ENCODE results near the gene UCKL1. TPM values are rescaled to one million over a fixed set of nuclear protein-coding genes. Genes with fewer than 3 reads are reported as not detected.

Gene UCKL1
- total RNA-seq, 4 donors from 2014 or later: 16.6 to 31.0 (median 24.1) TPM

DNA sequence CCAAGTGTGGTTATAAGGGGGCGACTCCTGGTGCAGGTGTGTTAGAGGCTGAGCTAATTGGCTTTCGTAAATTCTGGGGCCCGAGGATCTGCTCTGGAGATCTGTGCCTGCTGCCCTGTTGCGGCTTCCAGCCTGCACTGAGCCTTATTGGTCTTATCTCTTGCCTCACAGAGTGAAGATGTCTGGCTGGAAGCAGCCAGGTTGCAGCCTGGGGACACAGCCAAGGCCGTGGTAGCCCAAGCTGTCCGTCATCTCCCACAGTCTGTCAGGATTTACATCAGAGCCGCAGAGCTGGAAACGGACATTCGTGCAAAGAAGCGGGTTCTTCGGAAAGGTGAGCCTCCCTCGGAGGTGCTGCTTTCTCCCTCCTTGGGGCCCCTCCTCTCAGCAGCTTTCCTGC is 44.7 kb upstream of the UCKL1 start:
- Histone ChIP-seq H3K27me3 (no peaks in the 10 kb centered on the region), H3K9me3 (no peaks in the 10 kb centered on the region), H3K36me3 (peaks cover 76 to 100% (median 98%) of the 10 kb centered on the region in 4 donors), H3K4me1 (peaks cover 4 to 19% (median 10%) of the 10 kb centered on the region in 4 donors), H3K27ac (replicated peaks in 1 of 4) (peak overlapping the region in 2 of 4 donors; percentile 16 to 42), H3K4me3 (no peak overlapping the region)
- intact Hi-C loops (cut with DNase I): no loop called here
- TF ChIP-seq POLR2AphosphoS5 (IDR thresholded peaks at IDR 0.05): no peak
- TF ChIP-seq POLR2A (IDR thresholded peaks at IDR 0.05; ENCODE audit: low read depth): no peak
- TF ChIP-seq, protein P1, sequence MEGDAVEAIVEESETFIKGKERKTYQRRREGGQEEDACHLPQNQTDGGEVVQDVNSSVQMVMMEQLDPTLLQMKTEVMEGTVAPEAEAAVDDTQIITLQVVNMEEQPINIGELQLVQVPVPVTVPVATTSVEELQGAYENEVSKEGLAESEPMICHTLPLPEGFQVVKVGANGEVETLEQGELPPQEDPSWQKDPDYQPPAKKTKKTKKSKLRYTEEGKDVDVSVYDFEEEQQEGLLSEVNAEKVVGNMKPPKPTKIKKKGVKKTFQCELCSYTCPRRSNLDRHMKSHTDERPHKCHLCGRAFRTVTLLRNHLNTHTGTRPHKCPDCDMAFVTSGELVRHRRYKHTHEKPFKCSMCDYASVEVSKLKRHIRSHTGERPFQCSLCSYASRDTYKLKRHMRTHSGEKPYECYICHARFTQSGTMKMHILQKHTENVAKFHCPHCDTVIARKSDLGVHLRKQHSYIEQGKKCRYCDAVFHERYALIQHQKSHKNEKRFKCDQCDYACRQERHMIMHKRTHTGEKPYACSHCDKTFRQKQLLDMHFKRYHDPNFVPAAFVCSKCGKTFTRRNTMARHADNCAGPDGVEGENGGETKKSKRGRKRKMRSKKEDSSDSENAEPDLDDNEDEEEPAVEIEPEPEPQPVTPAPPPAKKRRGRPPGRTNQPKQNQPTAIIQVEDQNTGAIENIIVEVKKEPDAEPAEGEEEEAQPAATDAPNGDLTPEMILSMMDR (IDR thresholded peaks at IDR 0.05): no peak
- no peak for TF ChIP-seq EP300 (IDR thresholded peaks at IDR 0.05)
- WGBS: 97% methylated on average over 5 of the region's 12 CpGs
- no peak for DNase-seq (ENCODE audit: extremely low spot score)

DNA sequence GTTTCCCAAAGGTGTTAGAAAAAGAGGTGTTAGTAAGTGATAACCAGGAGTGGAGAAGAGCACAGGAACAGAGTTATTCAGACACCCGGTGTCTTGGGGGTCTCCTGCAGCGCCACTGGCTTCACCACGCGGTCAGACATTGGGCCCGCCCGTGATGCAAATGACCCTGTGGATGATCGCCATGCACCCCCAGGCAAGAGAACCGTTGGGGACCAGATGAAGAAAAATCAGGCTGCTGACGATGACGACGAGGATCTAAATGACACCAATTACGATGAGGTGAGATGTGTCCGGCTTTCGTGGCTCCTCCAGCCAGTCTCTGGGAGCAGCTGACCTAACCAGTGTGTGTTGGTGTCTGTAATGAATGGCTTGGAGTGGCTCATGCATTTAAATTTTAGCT is 26.7 kb upstream of the UCKL1 start:
- Histone ChIP-seq H3K27me3 (peaks cover 0 to 3% (median 0%) of the 10 kb centered on the region in 4 donors), H3K36me3 (peaks cover 29 to 56% (median 50%) of the 10 kb centered on the region in 4 donors), H3K4me3 (no peak overlapping the region), H3K4me1 (peaks cover 36 to 57% (median 47%) of the 10 kb centered on the region in 4 donors), H3K27ac (replicated peaks in 1 of 4) (no peak overlapping the region), H3K9me3 (no peaks in the 10 kb centered on the region)
- TF ChIP-seq POLR2AphosphoS5 (IDR thresholded peaks at IDR 0.05) (no peak), POLR2A (IDR thresholded peaks at IDR 0.05; ENCODE audit: low read depth) (no peak), EP300 (IDR thresholded peaks at IDR 0.05) (no peak)
- TF ChIP-seq, protein P1 (IDR thresholded peaks at IDR 0.05): no peak
- no peak for DNase-seq (ENCODE audit: extremely low spot score)
- WGBS: 88% methylated on average over 14 of the region's 14 CpGs
- intact Hi-C loops (cut with DNase I): no loop called here

DNA sequence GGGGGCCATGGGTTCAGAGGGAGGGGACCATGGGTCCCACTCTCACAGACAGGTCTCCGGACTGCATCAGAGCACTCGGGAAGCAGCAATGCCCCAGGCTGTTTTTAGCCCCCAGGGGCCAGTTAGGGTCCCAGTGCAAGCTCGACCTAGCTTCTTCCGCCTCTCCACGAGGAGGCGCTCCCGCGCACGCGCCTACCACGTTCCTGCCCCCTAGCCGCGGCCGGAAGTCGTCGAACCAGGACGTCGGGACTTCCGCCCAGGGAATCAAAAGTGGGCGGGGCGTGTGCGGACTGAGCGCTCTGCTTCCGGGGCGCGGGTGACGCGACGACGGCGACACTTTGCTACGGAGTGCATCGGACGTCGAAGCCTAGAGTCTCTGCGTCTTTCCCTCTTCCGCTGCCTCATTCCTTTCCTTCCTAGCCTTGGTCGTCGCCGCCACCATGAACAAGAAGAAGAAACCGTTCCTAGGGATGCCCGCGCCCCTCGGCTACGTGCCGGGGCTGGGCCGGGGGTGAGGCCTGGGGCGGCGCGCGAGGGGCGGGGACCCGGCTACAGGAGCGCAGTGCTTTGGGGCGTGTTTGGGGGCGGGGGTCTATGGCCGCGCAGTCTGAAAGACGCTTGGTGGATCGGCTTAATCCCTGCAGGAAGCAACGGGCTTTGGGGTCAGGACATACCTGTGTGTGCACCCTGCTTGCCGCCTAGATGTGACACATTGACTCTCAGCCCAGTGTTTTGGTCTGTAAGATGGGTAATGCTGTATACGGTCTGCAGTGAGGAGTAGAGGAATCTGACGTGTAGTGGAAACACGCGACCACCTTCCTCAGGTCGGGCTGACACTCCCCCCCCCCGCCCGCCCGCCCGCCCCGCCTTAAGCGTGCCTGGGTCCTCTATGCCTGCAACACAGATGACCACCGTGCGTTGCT is 24.9 kb upstream of the UCKL1 start, which contains the start of gene PRPF6:
PRPF6 (plus strand) TSS at position 327 of the 923 bp plus-strand sequence; CDS start at position 441, 114 bp downstream.
- peaks cover 36 to 57% (median 47%) of the 10 kb centered on the region in 4 donors for H3K4me1 ChIP-seq
- H3K9me3 ChIP-seq: no peaks in the 10 kb centered on the region
- no peak for TF ChIP-seq POLR2A (IDR thresholded peaks at IDR 0.05; ENCODE audit: low read depth)
- TF ChIP-seq, protein P1 (IDR thresholded peaks at IDR 0.05): peak; percentile 82 to 87 (median 85)
- peak; percentile 97 to 98 for TF ChIP-seq POLR2AphosphoS5 (IDR thresholded peaks at IDR 0.05)
- 1% methylated on average over 26 of the region's 75 CpGs for WGBS
- DNase-seq (ENCODE audit: extremely low spot score): peak; percentile 97
- intact Hi-C loops (cut with DNase I): no loop called here
- peak within 1 kb of the TSS; percentile 85 to 92 (median 88) for H3K27ac ChIP-seq (replicated peaks in 1 of 4)
- peak within 1 kb of the TSS; percentile 88 to 99 (median 95) for H3K4me3 ChIP-seq
- H3K27me3 ChIP-seq: peaks cover 0 to 3% (median 0%) of the 10 kb centered on the region in 4 donors
- H3K36me3 ChIP-seq: peaks cover 20 to 37% (median 32%) of the 10 kb centered on the region in 4 donors

DNA sequence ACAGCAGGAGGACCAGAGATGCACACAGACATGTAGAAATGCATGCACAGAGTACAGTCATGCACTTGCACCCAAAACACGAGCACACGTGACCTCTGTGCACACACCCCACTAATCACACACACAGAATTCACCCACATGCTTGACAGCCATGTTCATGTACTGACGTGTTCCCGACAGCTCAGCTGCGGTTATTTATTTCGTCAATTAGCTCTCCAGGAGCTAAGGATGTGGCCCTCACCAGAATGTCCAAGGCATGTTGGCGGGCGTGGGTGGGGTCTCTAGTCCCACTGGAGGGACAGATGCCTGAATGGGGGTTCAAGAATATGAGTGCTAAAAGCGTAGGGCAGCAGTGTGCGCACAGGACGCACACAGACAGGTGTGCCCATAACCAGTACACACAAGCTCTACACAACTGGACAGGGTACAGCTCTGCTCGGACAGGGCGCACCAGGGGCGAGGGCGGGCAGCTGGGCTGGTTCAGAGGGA is 24.1 kb upstream of the UCKL1 start:
- intact Hi-C loops (cut with DNase I): no loop called here
- 61% methylated on average over 14 of the region's 15 CpGs for WGBS
- Histone ChIP-seq H3K36me3 (peaks cover 13 to 30% (median 25%) of the 10 kb centered on the region in 4 donors), H3K27ac (replicated peaks in 1 of 4) (peak overlapping the region; percentile 85 to 92 (median 88)), H3K4me1 (peaks cover 36 to 57% (median 47%) of the 10 kb centered on the region in 4 donors), H3K27me3 (peaks cover 0 to 3% (median 0%) of the 10 kb centered on the region in 4 donors), H3K4me3 (peak overlapping the region; percentile 88 to 99 (median 95)), H3K9me3 (no peaks in the 10 kb centered on the region)
- DNase-seq (ENCODE audit: extremely low spot score): no peak
- TF ChIP-seq POLR2A (IDR thresholded peaks at IDR 0.05; ENCODE audit: low read depth) (no peak), EP300 (IDR thresholded peaks at IDR 0.05) (no peak), POLR2AphosphoS5 (IDR thresholded peaks at IDR 0.05) (no peak)
- TF ChIP-seq, protein P1 (IDR thresholded peaks at IDR 0.05): no peak
